GM21825 (cell line): ENCODE measurements around the gene KIAA1217.

Experiments
- ATAC-seq: cut with Tn5 transposase; IDR thresholded peaks from one replicate; pipeline ENCODE4 v1.9.1; 2021; ENCODE audit warnings: mild to moderate bottlenecking, moderate library complexity; ENCODE audit not compliant: unreplicated experiment

Gene KIAA1217

DNA sequence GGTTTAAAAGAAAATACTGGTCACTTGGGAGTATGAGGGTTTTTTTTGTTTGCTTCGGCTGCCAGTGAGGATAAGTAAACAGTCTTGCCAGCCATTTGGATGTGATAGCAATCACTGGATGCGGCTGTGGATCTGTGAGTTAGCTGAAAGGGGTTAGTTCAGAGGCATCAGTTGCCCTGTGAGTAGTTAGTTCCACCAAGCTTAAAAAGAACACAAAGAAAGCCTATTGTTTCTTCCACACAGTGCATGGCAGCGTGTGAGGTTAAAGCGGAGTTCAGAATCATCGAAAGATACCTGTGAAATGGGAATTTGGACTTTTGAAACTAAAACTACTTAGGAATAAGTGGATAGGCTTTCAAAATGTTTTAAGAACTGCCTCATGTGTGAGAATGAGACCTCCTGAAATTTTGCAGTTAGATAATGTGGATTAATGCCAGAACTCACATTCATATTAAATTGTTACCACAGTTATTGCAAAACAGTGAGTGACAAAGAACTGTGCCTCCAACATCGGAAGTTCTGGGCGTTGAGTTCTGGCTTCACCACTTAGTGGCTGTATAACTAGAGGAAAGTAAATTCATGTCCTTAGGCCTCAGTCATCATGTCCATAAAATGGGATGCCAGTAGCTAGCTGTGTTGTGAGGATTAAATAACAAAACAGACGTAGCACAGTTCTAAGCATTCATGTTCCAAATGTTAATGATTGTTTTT lies 31.3 kb downstream of the KIAA1217 start:
- ATAC-seq: no peak

- ATAC-seq: no peak
These were observed 32.6 kb downstream of the KIAA1217 start for GRCh38 chr10:24241536-24242040.

DNA sequence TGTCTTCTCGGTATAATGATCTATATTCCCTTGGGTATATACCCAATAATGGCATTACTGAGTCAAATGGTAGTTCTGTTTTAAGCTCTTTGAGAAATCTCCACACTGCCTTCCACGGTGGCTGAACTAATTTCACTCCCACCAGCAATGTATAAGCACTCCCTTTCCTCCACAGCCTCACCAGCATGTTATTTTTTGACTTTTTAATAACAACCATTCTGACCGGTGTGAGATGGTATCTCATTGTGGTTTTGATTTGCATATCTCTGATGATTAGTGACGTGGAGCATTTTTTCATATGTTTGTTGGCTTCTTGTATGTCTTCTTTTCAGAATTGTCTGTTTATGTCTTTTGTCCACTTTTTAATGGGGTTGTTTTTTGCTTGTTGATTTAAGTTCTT lies 33.6 kb downstream of the KIAA1217 start:
- no peak for ATAC-seq

DNA sequence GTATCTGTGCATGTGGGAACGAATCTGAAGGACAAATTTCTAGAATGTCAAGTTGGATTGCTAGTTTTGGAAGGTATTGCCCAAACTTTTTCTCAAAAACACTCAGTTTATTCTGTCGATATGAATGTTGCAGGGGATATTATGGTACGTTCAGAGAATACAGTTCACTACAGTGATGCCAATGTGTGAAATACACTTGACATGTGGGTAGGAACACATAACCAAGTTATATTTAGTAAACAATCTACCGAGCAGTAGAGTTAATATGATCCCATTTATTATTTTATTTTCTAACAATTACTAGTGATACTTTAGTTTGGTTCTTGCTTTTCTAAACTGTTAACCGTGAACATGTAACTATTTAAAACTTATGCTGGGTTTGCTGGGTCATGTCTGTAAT lies 37.4 kb downstream of the KIAA1217 start:
- ATAC-seq: no peak

DNA sequence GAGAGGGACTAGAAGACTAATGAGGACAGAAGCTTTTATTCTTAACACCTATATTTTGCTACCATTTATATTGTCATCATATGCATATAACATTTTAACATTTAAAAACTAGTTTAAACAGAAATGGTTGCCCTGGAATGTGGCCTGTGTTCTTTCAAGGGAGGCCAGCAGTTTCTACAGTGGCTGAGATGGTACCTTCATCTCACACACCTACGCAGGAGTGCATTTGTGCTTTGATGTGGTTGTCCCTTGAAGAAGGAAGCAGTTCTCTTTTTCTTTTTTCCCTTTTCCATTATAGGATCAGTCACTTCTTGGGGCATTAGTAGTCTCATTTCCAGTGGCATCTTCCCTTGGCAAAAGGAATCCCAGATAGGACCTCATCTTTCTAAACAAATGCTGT lies 38.9 kb downstream of the KIAA1217 start:
- ATAC-seq: no peak

- ATAC-seq: no peak
These were observed 41.0 kb downstream of the KIAA1217 start for GRCh38 chr10:24249829-24250415.

DNA sequence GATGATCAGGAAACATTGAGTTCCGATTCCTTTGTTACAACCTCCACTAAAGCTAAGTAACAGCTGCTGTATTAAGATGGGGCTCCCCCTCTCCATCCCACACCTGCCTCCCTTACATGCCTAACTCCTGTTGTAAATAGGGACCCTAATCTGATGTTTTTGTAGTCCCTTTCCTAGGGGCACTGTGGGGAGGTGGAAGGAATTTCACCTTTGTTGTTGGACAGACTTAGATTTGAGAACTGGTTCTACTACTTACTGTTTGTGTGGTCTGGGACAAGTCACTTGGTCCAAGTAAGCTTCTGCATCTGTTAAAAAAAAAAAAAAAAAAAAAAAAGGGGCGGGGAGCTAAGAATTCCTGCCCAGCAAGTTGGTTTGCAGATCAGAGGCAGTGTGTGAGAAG lies 42.6 kb downstream of the KIAA1217 start:
- ATAC-seq: no peak

DNA sequence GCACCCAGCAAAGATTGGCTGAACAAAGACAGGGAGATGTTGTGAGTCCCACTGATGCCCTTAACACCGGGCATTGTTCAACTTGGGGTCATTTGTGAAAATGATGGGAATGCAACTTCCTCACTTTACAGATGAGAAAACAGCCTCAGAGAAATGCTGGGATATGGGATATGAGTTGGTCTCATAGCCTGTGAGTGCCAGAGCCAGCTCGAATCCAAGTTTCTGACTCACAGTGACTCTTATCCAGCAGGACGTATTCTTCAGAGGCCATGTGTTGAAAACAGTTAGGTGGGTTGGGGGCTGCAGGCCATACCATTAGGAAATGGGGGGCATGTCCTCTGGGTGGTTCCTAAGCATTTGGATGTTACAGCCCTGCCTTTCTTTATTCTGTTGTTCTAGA lies 45.2 kb downstream of the KIAA1217 start:
- ATAC-seq: no peak

GRCh38 chr10:24255115-24255880 lies 46.4 kb downstream of the KIAA1217 start:
- no peak for ATAC-seq

- ATAC-seq: no peak
These were observed 47.0 kb downstream of the KIAA1217 start for GRCh38 chr10:24255881-24256311.

DNA sequence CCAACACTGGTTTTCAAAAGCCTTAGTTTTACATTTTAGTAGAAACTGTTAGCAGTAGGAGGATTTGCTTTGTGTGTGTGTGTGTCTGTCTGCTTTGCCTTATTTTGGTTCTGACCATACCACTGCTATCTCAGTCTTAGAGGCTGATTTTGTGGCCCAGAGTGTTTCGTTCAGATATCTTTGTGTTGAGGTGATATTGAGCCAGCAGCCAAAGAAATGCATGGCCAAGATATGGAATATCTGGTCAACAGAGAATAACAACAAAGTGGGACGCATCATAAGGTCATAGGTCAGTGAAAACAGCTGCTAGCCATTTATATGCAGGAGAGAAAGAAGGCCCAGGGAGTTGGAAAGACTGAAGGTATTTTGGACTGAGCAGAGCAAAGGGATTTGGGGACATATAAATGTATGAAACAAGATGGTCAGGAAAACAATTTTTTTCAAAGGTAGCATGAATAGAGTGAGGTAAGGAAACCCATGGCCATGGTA lies 47.7 kb downstream of the KIAA1217 start:
- ATAC-seq: no peak

GRCh38 chr10:24257588-24257987 lies 48.6 kb downstream of the KIAA1217 start:
- no peak for ATAC-seq

DNA sequence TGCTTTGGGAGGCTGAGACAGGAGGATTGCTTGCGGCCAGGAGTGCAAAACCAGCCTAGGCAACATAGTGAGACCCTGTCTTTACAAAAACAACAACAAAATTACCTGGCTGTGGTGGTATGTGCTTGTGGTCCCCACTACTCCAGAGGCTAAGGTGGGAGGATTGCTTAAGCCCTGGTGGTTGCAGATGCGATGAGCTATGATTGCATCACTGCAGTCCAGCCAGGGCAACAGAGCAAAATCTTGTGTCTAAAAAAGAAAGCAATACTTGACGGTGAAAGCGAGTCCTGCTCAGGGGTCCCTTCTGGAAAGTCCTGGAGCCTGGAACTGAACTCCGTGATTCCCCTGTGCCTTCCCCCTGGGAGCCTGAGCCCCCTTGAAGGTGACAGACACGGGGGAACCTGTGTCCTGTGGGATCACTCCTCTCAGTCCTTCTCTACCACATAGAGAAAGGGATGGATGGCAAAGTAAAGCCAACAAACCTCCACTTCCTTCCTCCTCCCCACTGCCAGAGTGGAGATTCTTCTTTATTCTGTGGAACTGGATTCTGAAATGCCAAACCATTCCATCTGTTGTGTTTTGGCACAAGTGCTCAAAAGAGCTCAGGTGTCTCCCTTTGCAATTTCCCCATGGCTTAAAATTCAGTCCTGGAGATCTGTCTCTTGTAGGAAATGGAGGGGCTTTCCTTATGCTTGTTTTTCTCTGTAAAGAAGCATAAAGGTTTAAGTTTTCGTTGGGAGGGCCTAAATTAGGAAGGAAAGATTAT lies 50.6 kb downstream of the KIAA1217 start:
- no peak for ATAC-seq

DNA sequence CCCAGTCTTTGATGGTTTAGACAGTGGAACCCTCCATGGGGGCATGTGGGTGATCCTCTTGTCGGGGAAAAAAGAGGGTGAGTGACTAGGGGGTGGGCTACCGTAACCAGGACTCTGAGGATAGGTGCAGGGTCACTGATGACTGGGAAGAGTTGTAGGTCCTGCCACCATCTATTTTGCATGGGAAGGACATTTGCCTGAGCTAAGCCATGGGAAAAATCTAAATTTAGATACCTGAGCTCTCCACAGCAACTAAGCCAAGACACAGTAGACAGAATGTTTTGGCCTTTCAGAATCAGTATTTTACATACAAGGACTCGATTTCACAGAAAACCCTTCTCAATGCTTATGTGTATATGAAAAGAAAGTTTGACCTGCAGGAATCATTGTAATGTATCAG lies 52.7 kb downstream of the KIAA1217 start:
- no peak for ATAC-seq

DNA sequence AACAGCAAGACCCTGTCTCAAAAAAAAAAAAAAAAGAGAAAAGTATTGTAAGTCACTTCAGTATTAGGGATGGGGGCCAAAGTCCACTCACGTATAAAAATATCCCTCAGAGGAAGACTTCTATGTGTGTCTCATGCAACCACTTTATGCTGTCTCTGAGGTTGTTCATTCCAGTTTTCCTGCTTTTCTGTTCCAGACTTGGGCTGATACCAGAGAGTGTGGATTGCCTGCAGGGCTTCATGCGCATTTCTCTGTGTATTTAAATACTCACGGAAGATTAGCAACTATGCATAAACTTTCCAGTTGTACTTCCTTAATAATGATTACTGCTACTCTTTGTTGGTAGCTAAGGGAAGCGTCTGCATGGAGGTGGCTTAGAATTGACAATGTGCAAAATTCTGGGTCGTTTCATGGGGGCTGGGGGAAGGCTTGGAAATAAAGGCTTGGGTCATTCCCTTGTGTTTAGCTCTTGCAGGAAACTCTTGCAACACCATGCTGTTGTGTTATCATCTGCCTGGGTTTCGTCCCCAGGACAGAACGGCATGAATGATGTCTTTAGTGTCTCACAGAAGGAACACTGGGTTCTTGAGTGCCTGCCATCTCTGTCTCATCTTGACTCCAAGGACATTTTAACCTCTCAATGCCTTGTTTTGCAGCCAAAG lies 54.1 kb downstream of the KIAA1217 start:
- no peak for ATAC-seq

- no peak for ATAC-seq
These were observed 60.5 kb downstream of the KIAA1217 start for GRCh38 chr10:24269476-24269875.

GRCh38 chr10:24272374-24272773 lies 63.4 kb downstream of the KIAA1217 start:
- no peak for ATAC-seq

DNA sequence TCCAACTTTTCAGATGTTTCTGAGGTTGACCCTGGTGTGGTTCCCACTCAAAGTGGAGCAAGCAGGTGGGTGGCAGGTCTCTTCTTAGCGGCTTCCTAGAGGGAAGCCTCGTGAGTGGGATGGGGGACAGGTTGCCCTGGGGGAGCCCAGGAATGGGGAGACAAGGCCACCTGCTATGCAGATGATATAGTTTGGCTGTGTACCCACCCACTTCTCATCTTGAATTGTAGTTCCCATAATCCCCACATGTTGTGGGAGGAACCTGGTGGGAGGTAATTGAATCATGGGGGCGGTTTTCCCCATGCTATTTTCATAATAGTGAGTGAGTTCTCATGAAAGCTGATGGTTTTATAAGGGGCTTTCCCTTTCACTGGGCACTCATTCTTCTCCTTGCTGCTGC lies 68.3 kb downstream of the KIAA1217 start:
- no peak for ATAC-seq

GRCh38 chr10:24277771-24278170 lies 68.8 kb downstream of the KIAA1217 start:
- no peak for ATAC-seq

DNA sequence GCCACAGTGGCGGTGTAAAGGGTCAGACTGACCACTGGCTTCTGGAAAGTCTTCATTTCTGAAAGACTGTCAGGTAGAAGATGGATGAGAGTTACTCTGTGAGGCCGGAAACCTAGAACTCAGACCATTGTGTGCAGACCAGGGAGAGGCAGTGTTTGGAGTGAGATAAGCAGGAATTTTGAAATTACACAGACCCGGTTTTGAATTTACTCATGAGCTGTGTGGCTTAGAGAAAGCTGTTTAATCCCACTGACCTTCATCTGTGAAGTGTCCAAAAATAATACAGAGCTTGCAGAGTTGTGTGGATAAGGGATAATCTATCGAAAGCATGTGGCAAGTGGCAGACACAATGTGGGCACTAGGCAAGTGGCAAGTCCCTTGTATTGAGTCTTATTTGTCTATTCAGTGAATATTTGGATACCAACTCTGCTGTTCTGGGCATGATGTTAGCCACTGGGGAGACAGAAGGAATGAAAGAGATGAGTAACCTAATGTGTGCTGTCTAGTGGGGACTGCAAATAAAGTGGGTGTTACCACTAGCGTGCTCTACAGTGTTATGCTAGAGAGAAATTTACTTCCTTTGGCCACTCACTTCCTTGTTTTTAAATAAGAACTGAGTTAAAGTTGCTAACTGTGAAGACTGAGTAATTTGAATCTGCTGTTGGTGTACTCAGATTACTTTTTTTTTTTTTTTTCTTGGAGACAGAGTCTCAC lies 69.4 kb downstream of the KIAA1217 start:
- no peak for ATAC-seq
